ENCODE results near the gene TMEM209.

DNA sequence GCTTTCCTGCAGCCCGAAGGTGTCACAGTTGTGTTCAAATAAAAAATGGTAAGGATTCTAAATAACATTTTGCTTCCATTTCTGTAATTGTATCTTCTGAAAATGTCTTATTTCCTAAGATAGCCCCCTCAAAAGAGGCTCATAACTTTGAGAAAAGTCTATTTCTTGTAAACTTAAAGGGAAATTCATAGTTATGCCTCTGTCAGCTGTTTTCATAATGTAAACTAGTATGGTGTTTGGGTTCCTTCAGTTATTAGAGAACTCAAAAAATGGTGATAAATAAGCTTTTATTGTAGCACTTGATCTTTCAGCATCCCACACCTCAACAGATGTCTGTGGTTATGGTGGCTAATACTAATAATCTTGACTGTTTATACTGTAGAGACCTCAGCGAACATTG lies 77.8 kb downstream of the TMEM209 start:
- TF ChIP-seq EZH2 (IDR thresholded peaks at IDR 0.05) (no peak), POLR2AphosphoS5 (IDR thresholded peaks at IDR 0.05; ENCODE audit: borderline replicate concordance, low read depth, low read length) (no peak)

All from SK-N-MC (cell line).